Measurements from ENCODE around the gene AXDND1. TPM values are rescaled to one million over a fixed set of nuclear protein-coding genes. Genes with fewer than 3 reads are reported as not detected.

Gene AXDND1
- total RNA-seq, 2 donors from 2014 or later, result 3.6 TPM; not detected in 1

GRCh38 chr1:179323436-179323835 lies 42.3 kb upstream of the AXDND1 start:
- ATAC-seq (no peak), DNase-seq (no peak)
- Histone ChIP-seq H3K4me1 (peaks cover 3% of the 10 kb centered on the region), H3K36me3 (replicated peaks in 1 of 2; ENCODE audit: insufficient read depth in 1 of 2, low read depth in 2 of 2) (no peaks in the 10 kb centered on the region), H3K4me3 (no peak overlapping the region), H3K9me3 (no peaks in the 10 kb centered on the region), H3K27ac (no peak overlapping the region), H3K27me3 (no peaks in the 10 kb centered on the region)
- WGBS, 2 donors, result 66% methylated on average over 4 of the region's 4 CpGs
- intact Hi-C loops (cut with DNase I), result no loop called here
- TF ChIP-seq POLR2A (IDR thresholded peaks at IDR 0.05) (no peak), CTCF (IDR thresholded peaks at IDR 0.05) (no peak)

- WGBS, 2 donors, result 67 to 68% methylated on average over 2 of the region's 2 CpGs
- Histone ChIP-seq H3K4me1 (peaks cover 3% of the 10 kb centered on the region), H3K27ac (no peak overlapping the region), H3K4me3 (no peak overlapping the region), H3K36me3 (replicated peaks in 1 of 2; ENCODE audit: insufficient read depth in 1 of 2, low read depth in 2 of 2) (no peaks in the 10 kb centered on the region), H3K9me3 (no peaks in the 10 kb centered on the region), H3K27me3 (no peaks in the 10 kb centered on the region)
- no peak for ATAC-seq
- intact Hi-C loops (cut with DNase I), result no loop called here
- DNase-seq, result no peak
- TF ChIP-seq POLR2A (IDR thresholded peaks at IDR 0.05) (no peak), CTCF (IDR thresholded peaks at IDR 0.05) (no peak)
These were observed 39.9 kb upstream of the AXDND1 start for GRCh38 chr1:179325836-179326235.

- Histone ChIP-seq H3K9me3 (no peaks in the 10 kb centered on the region), H3K4me1 (peaks cover 9% of the 10 kb centered on the region), H3K27ac (no peak overlapping the region), H3K27me3 (no peaks in the 10 kb centered on the region), H3K36me3 (replicated peaks in 1 of 2; ENCODE audit: insufficient read depth in 1 of 2, low read depth in 2 of 2) (no peaks in the 10 kb centered on the region), H3K4me3 (no peak overlapping the region)
- WGBS, 2 donors, result 88 to 94% methylated on average over 3 of the region's 3 CpGs
- intact Hi-C loops (cut with DNase I), result no loop called here
- DNase-seq, result no peak
- no peak for ATAC-seq
- TF ChIP-seq CTCF (IDR thresholded peaks at IDR 0.05), result no peak
- TF ChIP-seq POLR2A (IDR thresholded peaks at IDR 0.05), result no peak
These were observed 39.0 kb upstream of the AXDND1 start for GRCh38 chr1:179326746-179327145.

DNA sequence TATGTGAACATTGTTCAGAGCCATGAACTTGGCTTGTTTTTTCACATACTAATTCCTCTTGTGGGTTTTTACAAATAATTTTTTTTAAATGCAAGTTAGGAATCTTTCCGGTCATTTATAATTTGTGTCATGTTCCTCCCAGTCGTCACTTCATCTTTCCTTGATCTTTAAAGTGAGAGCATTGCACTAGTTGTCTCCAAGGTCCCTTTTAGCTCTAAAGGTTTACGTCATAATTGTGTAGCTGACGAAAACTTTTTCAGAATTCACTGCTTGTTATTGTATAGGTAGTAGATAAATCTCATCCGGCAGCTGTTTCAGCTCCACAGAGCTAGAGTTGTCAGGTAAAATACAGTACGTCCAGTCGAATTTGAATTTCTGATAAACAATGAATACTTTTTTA lies 38.6 kb upstream of the AXDND1 start:
- intact Hi-C loops (cut with DNase I), result no loop called here
- 85 to 92% methylated on average over 7 of the region's 7 CpGs for WGBS, 2 donors
- no peak for ATAC-seq
- no peak for DNase-seq
- Histone ChIP-seq H3K4me3 (no peak overlapping the region), H3K9me3 (no peaks in the 10 kb centered on the region), H3K4me1 (peaks cover 14% of the 10 kb centered on the region), H3K27ac (no peak overlapping the region), H3K36me3 (replicated peaks in 1 of 2; ENCODE audit: insufficient read depth in 1 of 2, low read depth in 2 of 2) (no peaks in the 10 kb centered on the region), H3K27me3 (no peaks in the 10 kb centered on the region)
- TF ChIP-seq POLR2A (IDR thresholded peaks at IDR 0.05) (no peak), CTCF (IDR thresholded peaks at IDR 0.05) (no peak)

GRCh38 chr1:179327679-179328078 lies 38.1 kb upstream of the AXDND1 start:
- intact Hi-C loops (cut with DNase I), result no loop called here
- no peak for ATAC-seq
- H3K27me3 ChIP-seq, result no peaks in the 10 kb centered on the region
- H3K4me3 ChIP-seq, result no peak overlapping the region
- WGBS, 2 donors, result 76 to 83% methylated on average over 3 of the region's 3 CpGs
- H3K9me3 ChIP-seq, result no peaks in the 10 kb centered on the region
- H3K27ac ChIP-seq, result no peak overlapping the region
- no peak for TF ChIP-seq POLR2A (IDR thresholded peaks at IDR 0.05)
- no peak for TF ChIP-seq CTCF (IDR thresholded peaks at IDR 0.05)
- DNase-seq, result peak in 1 of 4 donors; percentile 11
- no peaks in the 10 kb centered on the region for H3K36me3 ChIP-seq (replicated peaks in 1 of 2; ENCODE audit: insufficient read depth in 1 of 2, low read depth in 2 of 2)
- H3K4me1 ChIP-seq, result peaks cover 15% of the 10 kb centered on the region
